ENCODE measurements around the gene B4GAT1. TPM values are rescaled to one million over a fixed set of nuclear protein-coding genes. Genes with fewer than 3 reads are reported as not detected.

Gene B4GAT1
- total and polyA plus RNA-seq, 10 of the 15 experiments (the other 5 are each of a cell fraction or from before 2014, with no cell fraction given): 0.55 to 11.1 (median 4.3) TPM

DNA sequence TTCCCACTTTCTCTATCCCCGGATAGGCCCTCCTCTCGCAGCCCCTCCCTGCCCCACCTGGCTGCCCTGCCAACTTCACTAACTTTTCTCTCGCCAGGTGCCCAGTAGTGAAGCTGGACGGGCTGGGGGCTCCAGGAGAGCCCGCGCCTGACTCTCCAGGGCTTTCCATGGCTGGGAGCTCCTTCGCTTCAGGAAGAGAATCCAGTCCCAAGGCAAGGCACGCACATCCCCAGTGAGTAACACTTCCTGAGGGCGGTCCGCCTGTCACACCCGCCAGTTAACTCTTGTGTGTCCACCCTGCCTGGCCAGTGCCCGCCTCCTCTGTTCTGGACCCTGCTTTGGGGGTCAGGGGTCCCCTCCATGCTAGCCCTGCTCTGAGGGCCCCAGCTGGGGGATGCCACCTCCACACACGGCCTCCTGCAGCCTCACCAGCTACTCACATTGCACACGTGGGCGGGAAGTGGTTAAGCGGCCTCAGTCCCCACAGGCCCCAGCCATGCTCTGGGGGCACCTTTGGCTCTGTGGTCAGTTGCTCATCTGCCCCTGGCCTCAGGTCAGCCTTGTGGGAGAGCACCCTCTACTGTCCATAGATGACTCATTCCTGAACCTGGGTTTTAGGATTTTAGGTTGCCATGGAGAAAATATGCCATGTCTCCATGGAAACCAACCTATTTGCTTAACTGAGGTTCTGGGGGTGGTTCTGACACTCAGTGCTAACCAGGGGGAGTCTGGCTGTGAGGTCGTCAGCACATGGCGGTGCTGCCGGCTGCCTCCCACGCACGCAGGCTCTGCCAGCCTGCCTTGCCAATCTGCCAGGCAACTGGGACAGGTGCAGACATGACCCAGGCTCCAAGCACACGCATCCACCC is 11.0 kb downstream of the B4GAT1 start, which contains the start of gene RIN1 (continued):
- peak; percentile 35; the same call in 1 of the 2 replicates for TF ChIP-seq EED (IDR thresholded peaks at IDR 0.05; ENCODE audit: low read depth)
- TF ChIP-seq ZSCAN29 (IDR thresholded peaks at IDR 0.05): no peak
- no peak for TF ChIP-seq CHD4 (IDR thresholded peaks at IDR 0.05)
- TF ChIP-seq BMI1 (IDR thresholded peaks at IDR 0.05; ENCODE audit: borderline replicate concordance): peak; percentile 94
- TF ChIP-seq, protein P1, sequence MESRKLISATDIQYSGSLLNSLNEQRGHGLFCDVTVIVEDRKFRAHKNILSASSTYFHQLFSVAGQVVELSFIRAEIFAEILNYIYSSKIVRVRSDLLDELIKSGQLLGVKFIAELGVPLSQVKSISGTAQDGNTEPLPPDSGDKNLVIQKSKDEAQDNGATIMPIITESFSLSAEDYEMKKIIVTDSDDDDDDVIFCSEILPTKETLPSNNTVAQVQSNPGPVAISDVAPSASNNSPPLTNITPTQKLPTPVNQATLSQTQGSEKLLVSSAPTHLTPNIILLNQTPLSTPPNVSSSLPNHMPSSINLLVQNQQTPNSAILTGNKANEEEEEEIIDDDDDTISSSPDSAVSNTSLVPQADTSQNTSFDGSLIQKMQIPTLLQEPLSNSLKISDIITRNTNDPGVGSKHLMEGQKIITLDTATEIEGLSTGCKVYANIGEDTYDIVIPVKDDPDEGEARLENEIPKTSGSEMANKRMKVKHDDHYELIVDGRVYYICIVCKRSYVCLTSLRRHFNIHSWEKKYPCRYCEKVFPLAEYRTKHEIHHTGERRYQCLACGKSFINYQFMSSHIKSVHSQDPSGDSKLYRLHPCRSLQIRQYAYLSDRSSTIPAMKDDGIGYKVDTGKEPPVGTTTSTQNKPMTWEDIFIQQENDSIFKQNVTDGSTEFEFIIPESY (IDR thresholded peaks at IDR 0.05): no peak
- TF ChIP-seq, protein P2, sequence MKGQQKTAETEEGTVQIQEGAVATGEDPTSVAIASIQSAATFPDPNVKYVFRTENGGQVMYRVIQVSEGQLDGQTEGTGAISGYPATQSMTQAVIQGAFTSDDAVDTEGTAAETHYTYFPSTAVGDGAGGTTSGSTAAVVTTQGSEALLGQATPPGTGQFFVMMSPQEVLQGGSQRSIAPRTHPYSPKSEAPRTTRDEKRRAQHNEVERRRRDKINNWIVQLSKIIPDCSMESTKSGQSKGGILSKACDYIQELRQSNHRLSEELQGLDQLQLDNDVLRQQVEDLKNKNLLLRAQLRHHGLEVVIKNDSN (IDR thresholded peaks at IDR 0.05; ENCODE audit: borderline replicate concordance, extremely low read length, insufficient read depth, low read depth, low read length): peak; percentile 77
- TF ChIP-seq CHD2 (IDR thresholded peaks at IDR 0.05; ENCODE audit: borderline replicate concordance, low read depth, low read length): no peak
- TF ChIP-seq, protein P3, sequence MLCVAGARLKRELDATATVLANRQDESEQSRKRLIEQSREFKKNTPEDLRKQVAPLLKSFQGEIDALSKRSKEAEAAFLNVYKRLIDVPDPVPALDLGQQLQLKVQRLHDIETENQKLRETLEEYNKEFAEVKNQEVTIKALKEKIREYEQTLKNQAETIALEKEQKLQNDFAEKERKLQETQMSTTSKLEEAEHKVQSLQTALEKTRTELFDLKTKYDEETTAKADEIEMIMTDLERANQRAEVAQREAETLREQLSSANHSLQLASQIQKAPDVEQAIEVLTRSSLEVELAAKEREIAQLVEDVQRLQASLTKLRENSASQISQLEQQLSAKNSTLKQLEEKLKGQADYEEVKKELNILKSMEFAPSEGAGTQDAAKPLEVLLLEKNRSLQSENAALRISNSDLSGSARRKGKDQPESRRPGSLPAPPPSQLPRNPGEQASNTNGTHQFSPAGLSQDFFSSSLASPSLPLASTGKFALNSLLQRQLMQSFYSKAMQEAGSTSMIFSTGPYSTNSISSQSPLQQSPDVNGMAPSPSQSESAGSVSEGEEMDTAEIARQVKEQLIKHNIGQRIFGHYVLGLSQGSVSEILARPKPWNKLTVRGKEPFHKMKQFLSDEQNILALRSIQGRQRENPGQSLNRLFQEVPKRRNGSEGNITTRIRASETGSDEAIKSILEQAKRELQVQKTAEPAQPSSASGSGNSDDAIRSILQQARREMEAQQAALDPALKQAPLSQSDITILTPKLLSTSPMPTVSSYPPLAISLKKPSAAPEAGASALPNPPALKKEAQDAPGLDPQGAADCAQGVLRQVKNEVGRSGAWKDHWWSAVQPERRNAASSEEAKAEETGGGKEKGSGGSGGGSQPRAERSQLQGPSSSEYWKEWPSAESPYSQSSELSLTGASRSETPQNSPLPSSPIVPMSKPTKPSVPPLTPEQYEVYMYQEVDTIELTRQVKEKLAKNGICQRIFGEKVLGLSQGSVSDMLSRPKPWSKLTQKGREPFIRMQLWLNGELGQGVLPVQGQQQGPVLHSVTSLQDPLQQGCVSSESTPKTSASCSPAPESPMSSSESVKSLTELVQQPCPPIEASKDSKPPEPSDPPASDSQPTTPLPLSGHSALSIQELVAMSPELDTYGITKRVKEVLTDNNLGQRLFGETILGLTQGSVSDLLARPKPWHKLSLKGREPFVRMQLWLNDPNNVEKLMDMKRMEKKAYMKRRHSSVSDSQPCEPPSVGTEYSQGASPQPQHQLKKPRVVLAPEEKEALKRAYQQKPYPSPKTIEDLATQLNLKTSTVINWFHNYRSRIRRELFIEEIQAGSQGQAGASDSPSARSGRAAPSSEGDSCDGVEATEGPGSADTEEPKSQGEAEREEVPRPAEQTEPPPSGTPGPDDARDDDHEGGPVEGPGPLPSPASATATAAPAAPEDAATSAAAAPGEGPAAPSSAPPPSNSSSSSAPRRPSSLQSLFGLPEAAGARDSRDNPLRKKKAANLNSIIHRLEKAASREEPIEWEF (IDR thresholded peaks at IDR 0.05; ENCODE audit: insufficient replicate concordance, low read depth, low read length): no peak
- TF ChIP-seq YBX1 (IDR thresholded peaks at IDR 0.05): no peak
- TF ChIP-seq SREBF2 (IDR thresholded peaks at IDR 0.05; ENCODE audit: low read length): no peak
- TF ChIP-seq, protein P4, sequence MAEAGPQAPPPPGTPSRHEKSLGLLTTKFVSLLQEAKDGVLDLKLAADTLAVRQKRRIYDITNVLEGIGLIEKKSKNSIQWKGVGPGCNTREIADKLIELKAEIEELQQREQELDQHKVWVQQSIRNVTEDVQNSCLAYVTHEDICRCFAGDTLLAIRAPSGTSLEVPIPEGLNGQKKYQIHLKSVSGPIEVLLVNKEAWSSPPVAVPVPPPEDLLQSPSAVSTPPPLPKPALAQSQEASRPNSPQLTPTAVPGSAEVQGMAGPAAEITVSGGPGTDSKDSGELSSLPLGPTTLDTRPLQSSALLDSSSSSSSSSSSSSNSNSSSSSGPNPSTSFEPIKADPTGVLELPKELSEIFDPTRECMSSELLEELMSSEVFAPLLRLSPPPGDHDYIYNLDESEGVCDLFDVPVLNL (IDR thresholded peaks at IDR 0.05; ENCODE audit: low read depth, low read length): no peak
- TF ChIP-seq, protein P5, sequence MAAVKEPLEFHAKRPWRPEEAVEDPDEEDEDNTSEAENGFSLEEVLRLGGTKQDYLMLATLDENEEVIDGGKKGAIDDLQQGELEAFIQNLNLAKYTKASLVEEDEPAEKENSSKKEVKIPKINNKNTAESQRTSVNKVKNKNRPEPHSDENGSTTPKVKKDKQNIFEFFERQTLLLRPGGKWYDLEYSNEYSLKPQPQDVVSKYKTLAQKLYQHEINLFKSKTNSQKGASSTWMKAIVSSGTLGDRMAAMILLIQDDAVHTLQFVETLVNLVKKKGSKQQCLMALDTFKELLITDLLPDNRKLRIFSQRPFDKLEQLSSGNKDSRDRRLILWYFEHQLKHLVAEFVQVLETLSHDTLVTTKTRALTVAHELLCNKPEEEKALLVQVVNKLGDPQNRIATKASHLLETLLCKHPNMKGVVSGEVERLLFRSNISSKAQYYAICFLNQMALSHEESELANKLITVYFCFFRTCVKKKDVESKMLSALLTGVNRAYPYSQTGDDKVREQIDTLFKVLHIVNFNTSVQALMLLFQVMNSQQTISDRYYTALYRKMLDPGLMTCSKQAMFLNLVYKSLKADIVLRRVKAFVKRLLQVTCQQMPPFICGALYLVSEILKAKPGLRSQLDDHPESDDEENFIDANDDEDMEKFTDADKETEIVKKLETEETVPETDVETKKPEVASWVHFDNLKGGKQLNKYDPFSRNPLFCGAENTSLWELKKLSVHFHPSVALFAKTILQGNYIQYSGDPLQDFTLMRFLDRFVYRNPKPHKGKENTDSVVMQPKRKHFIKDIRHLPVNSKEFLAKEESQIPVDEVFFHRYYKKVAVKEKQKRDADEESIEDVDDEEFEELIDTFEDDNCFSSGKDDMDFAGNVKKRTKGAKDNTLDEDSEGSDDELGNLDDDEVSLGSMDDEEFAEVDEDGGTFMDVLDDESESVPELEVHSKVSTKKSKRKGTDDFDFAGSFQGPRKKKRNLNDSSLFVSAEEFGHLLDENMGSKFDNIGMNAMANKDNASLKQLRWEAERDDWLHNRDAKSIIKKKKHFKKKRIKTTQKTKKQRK (IDR thresholded peaks at IDR 0.05; ENCODE audit: low read depth, low read length): no peak
- TF ChIP-seq, protein P6, sequence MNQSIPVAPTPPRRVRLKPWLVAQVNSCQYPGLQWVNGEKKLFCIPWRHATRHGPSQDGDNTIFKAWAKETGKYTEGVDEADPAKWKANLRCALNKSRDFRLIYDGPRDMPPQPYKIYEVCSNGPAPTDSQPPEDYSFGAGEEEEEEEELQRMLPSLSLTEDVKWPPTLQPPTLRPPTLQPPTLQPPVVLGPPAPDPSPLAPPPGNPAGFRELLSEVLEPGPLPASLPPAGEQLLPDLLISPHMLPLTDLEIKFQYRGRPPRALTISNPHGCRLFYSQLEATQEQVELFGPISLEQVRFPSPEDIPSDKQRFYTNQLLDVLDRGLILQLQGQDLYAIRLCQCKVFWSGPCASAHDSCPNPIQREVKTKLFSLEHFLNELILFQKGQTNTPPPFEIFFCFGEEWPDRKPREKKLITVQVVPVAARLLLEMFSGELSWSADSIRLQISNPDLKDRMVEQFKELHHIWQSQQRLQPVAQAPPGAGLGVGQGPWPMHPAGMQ (IDR thresholded peaks at IDR 0.05; ENCODE audit: borderline replicate concordance): no peak
- TF ChIP-seq EZH2 (IDR thresholded peaks at IDR 0.05; ENCODE audit: borderline replicate concordance, control insufficient read depth, low read depth, low read length): no peak
